Pancreas (tissue), 10 donors: ENCODE data around the gene ST6GALNAC5. TPM values are rescaled to one million over a fixed set of nuclear protein-coding genes. Genes with fewer than 3 reads are reported as not detected.

Experiments used
- ATAC-seq, 4 donors: fragments of 200-7000 bp; cut with Tn5 transposase; one replicate each; pipeline versions ENCODE4 v1.8.0 to v1.9.1; 2020; ENCODE audit warnings: mild to moderate bottlenecking in 4 of 4, moderate library complexity in 4 of 4
- DNase-seq, 6 donors: peaks; one replicate each; pipeline ENCODE4 v3.0.0-alpha.2; 2020
- FAIRE-seq: peaks from 2 replicates; lab custom pipeline; 2012; peaks lifted over from hg19 to GRCh38; lab: Jason Lieb, UNC
- H3K27ac ChIP-seq, 4 donors: fragments of 200-600 bp; sonication (generic); 1 replicate in 3 of 4; 2 replicates in 1 of 4; pipeline versions ENCODE4 v1.5.0 to v1.8.0; 2020
- H3K27me3 ChIP-seq, 4 donors: fragments of 200-600 bp; one replicate each; pipeline ENCODE4 v1.8.0; 2021
- H3K36me3 ChIP-seq, 3 donors: fragments of 200-600 bp; sonication (generic) in 1 of 3; one replicate each; pipeline versions ENCODE4 v1.5.0 to v1.8.0; 2020 to 2021
- H3K4me1 ChIP-seq, 3 donors: fragments of 200-600 bp; one replicate each; pipeline ENCODE4 v1.8.0; 2021
- H3K4me3 ChIP-seq, 4 donors: fragments of 200-600 bp; sonication (generic) in 2 of 4; one replicate each; pipeline versions ENCODE4 v1.5.0 to v1.8.0; 2020 to 2021
- H3K9me3 ChIP-seq, 4 donors: fragments of 200-600 bp; one replicate each; pipeline ENCODE4 v1.8.0; 2021
- CTCF ChIP-seq, 4 donors: fragments of 200-600 bp; sonication (generic) in 3 of 4; IDR thresholded peaks; one replicate each; pipeline versions ENCODE4 v1.5.0 to v1.8.0; 2021; ENCODE audit warnings: antibody characterized with exemption in 4 of 4
- WGBS, 2 donors: extraction: QIAGEN DNeasy Blood & Tissue Kit; methylation state at CpG; one replicate each; pipeline ENCODE4 v1.1.7; 2013; 5-methylcytosine and 5-hydroxymethylcytosine counted together
- intact Hi-C, 3 donors: fragments of 100-400 bp; cut with DNase I; formaldehyde crosslinking; loops; one replicate each; pipeline versions ENCODE4 v1.11.1 to v1.14.2; 2022
- polyA plus RNA-seq, 2 donors: library from polyadenylated mRNA; stranded (reverse); fragments of 200-250 nt; gene quantifications; one replicate each; pipeline ENCODE4 v1.2.3, GENCODE V29; 2013
- total RNA-seq, 6 donors: library from RNA; stranded (reverse); fragmentation: NEBNext Ultra II Directional in 4 of 6; extraction: Animal tissue kit (Norgen Biotek cat#: 25700) in 4 of 6; gene quantifications; one replicate each; pipeline versions ENCODE4 v1.2.1 to v1.2.4, GENCODE V29; 2021 to 2023
- donor health status: healthy with polysubstance abuse.
- donor health status: DM: no; HTN: no; CAD: no; lungs with moderate emphysema.
- donor health status: DM: no; HTN: no; CAD: no.
- donor health status: control.
- donor health status: control.
- donor health status: Bipolar disorder and iron deficiency.
- donor health status: DM: yes; HTN: yes; CAD: no.
- donor health status: DM: no; HTN: no; CAD: no.
- donor health status: DM: no; HTN: no; CAD: no.
- donor health status: DM: yes; HTN: yes; CAD: no.

Gene ST6GALNAC5
- total and polyA plus RNA-seq, 8 donors = 0.20 to 3.1 (median 0.55) TPM

GRCh38 chr1:77030401-77031105, 163.3 kb downstream of the ST6GALNAC5 start:
- FAIRE-seq (no peak), DNase-seq (no peak), ATAC-seq (no peak)
- intact Hi-C loops = no loop called here
- Histone ChIP-seq H3K36me3 (no peaks in the 10 kb centered on the region), H3K27ac (no peak overlapping the region), H3K4me3 (no peak overlapping the region), H3K9me3 (no peaks in the 10 kb centered on the region), H3K27me3 (no peaks in the 10 kb centered on the region), H3K4me1 (no peaks in the 10 kb centered on the region)
- no peak for TF ChIP-seq CTCF (IDR thresholded peaks at IDR 0.05)
- 62 to 73% methylated on average over 5 of the region's 5 CpGs for WGBS, 2 donors

- intact Hi-C loops = no loop called here
- Histone ChIP-seq H3K27me3 (no peaks in the 10 kb centered on the region), H3K27ac (no peak overlapping the region), H3K4me3 (no peak overlapping the region), H3K9me3 (no peaks in the 10 kb centered on the region), H3K36me3 (no peaks in the 10 kb centered on the region), H3K4me1 (no peaks in the 10 kb centered on the region)
- FAIRE-seq (no peak), DNase-seq (peak in 1 of 6 donors; percentile 8), ATAC-seq (peak; percentile 31 to 89 (median 69))
- 4 to 7% methylated on average over 3 of the region's 3 CpGs for WGBS, 2 donors
- TF ChIP-seq CTCF (IDR thresholded peaks at IDR 0.05) = no peak
These were observed 163.9 kb downstream of the ST6GALNAC5 start for GRCh38 chr1:77031106-77031662.

- intact Hi-C loops = no loop called here
- H3K27me3 ChIP-seq = no peaks in the 10 kb centered on the region
- H3K4me1 ChIP-seq = no peaks in the 10 kb centered on the region
- no peak for TF ChIP-seq CTCF (IDR thresholded peaks at IDR 0.05)
- DNase-seq (no peak), FAIRE-seq (no peak), ATAC-seq (no peak)
- no peak overlapping the region for H3K4me3 ChIP-seq
- 32 to 42% methylated on average over 2 of the region's 2 CpGs for WGBS, 2 donors
- H3K9me3 ChIP-seq = no peaks in the 10 kb centered on the region
- no peak overlapping the region for H3K27ac ChIP-seq
- H3K36me3 ChIP-seq = no peaks in the 10 kb centered on the region
These were observed 169.3 kb downstream of the ST6GALNAC5 start for GRCh38 chr1:77036560-77036959.

- Histone ChIP-seq H3K36me3 (no peaks in the 10 kb centered on the region), H3K4me3 (no peak overlapping the region), H3K27me3 (no peaks in the 10 kb centered on the region), H3K9me3 (no peaks in the 10 kb centered on the region), H3K27ac (no peak overlapping the region), H3K4me1 (no peaks in the 10 kb centered on the region)
- ATAC-seq (no peak), FAIRE-seq (no peak), DNase-seq (no peak)
- intact Hi-C loops = no loop called here
- no peak for TF ChIP-seq CTCF (IDR thresholded peaks at IDR 0.05)
These were observed 169.8 kb downstream of the ST6GALNAC5 start for GRCh38 chr1:77037038-77037437.

GRCh38 chr1:77038000-77038399, 170.7 kb downstream of the ST6GALNAC5 start:
- no peak for TF ChIP-seq CTCF (IDR thresholded peaks at IDR 0.05)
- FAIRE-seq = no peak
- intact Hi-C loops = no loop called here
- Histone ChIP-seq H3K27ac (no peak overlapping the region), H3K4me1 (no peaks in the 10 kb centered on the region), H3K9me3 (no peaks in the 10 kb centered on the region), H3K27me3 (no peaks in the 10 kb centered on the region), H3K36me3 (no peaks in the 10 kb centered on the region), H3K4me3 (no peak overlapping the region)
- WGBS, 2 donors = 50 to 69% methylated on average over 1 of the region's 1 CpG
- DNase-seq = no peak
- no peak for ATAC-seq
